Measurements from ENCODE around the gene FAM217A.

FAM217A gene

DNA sequence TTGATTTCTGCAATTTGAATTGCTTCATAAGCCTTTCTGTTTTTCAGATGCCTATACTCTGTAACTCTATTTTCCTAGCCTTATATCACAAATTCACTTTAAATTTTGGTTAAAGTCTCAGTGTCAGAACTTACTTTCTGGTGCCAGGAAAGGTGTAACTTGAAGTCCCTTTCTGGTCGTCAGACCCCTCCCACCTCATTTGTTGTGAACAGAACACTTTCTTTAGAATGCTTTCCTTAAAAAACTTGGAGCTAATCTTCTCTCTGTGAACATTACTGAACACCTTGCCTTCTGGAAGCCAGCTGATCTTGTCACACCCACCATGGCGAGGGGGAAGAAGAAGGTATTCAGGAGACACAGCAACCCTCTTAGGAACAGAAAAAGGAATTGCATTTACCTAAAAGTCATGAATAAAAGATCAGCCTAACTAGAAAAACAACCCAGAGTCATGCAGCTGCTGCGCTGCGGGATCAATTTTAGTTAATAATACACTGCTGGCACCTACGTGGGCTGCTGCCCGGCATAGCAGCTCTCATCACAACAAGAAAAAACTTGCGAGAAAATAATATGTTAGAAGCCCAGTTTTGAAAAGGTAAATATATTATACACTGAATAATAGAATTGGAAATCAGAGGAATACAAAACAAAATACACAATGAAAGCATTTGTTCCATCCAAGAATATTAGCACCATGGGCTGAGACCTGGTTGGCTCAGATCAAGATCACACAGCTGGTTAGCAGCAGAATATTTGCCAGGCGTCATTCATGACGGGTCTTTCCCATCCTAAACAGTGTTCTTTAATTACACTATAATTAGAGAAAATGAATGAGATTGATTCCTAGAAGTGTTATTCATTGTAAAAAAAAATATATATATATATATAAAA, 5.8 kb upstream of the FAM217A start:
- DNase-seq (ENCODE audit: low read depth in 3 of 3): no peak

- DNase-seq (ENCODE audit: low read depth in 3 of 3): no peak
Observed at GRCh38 chr6:4074478-4075235, 4.3 kb downstream of the FAM217A start.

GRCh38 chr6:4071330-4071729, 7.6 kb downstream of the FAM217A start:
- no peak for DNase-seq (ENCODE audit: low read depth in 3 of 3)

DNA sequence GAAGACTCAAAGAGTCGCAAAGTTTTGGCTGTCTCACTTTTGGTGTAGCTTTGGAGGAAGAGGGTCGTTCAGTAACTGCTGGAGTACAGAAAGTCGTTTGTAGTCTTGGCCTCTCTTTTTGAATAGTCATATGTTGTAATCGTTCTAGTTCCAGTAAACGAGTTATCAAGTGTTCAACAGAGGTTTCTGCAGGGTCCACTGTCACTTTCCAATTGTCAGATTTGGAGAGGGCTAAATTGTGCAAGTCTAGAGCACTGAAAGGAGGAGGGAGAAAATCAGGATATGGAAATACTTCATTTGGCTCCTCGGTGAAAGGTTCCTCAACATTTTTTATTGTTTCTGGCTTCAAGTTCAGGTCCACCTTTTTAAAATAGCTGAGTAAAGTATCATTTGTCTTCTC, 9.7 kb downstream of the FAM217A start:
- DNase-seq (ENCODE audit: low read depth in 3 of 3): no peak

DNA sequence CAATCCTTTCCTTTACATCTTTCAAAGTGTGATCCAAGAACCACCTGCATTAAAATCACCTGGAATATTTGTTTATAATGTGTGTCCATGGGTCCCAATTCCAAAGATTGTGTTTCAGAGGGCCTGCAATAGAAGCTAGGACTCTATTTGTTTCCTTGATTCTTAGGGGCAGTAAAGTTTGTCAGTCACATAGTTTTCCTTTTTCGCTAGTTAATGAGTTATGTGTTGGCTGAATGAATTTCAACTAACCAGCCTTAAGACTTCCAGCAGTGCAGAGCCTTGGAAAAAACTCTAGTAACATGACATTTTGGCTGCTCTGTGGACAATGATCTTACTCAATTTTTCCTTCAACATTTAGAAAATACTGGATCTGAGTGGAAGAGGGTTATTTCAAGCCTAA, 11.3 kb downstream of the FAM217A start:
- no peak for DNase-seq (ENCODE audit: low read depth in 3 of 3)

GRCh38 chr6:4066029-4066755, 12.7 kb downstream of the FAM217A start:
- DNase-seq (ENCODE audit: low read depth in 3 of 3): no peak

DNA sequence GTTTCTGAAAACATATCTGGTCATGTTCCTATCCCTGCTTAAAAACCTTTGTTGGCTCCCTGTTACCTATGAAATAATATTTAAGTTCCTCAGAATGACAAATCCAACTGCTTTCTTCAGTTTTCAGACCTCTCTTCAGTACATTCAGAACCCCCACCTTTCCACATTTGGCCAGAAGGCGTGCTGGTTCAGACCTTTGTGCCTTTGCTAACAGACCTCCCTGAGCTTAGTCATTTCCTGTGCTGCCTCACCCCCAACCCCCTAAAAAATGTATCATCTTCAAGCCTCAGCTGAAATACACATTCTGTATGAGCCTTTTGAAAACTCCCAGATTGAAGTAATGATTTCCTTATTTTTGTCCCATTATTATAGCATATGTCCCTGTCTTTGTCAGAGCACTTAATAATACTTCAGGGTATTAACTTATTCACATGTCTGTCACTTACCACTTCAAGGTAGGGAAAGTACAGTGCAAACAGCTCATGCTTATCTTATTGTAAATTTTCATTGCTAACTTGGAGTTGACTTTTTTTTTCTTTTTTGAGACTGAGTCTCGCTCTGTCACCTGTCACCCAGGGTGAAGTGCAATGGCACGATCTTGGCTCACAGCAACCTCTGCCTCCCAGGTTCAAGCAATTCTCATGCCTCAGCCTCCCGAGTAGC, 19.7 kb downstream of the FAM217A start:
- DNase-seq (ENCODE audit: low read depth in 3 of 3): peak; percentile 14 to 49 (median 33)

DNA sequence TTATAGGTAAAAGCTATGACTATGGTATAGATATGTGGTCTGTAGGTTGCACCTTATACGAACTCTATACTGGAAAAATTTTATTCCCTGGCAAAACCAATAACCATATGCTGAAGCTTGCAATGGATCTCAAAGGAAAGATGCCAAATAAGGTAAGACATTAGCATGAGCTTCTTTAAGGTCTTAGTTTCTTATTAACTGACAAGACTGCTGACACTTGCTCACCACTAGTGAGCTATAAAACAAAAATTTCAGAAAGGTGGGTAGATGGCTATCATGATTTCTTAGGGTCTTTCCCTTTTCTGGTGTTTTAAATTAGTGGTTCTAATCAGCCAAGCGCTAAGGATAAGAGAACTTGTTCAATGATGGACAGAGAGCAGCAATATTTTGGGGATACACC, 21.9 kb downstream of the FAM217A start:
- no peak for DNase-seq (ENCODE audit: low read depth in 3 of 3)

- DNase-seq (ENCODE audit: low read depth in 3 of 3): no peak
Observed at GRCh38 chr6:4055420-4056041, 23.4 kb downstream of the FAM217A start.

- no peak for DNase-seq (ENCODE audit: low read depth in 3 of 3)
Observed at GRCh38 chr6:4049246-4049645, 29.7 kb downstream of the FAM217A start.

DNA sequence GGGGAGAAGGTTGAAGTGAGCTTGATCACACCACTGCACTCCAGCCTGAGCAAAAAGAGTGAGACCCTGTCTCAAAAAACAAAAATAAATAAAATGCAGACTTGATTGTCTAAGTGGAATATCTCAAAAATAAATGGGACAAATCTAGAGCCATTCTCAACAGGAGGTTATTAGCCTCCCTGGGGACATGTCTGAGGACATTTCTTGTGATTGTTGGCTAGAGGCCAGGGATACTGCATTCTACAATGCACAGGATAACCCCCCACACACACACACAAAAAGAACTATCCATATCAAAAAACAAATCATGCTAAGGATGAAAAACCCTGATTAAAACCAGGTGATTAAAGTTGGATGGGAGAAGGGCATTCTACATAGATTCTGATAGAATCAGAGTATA, 37.5 kb downstream of the FAM217A start:
- no peak for DNase-seq (ENCODE audit: low read depth in 3 of 3)

GRCh38 chr6:4039348-4039747, 39.6 kb downstream of the FAM217A start:
- no peak for DNase-seq (ENCODE audit: low read depth in 3 of 3)

- no peak for DNase-seq (ENCODE audit: low read depth in 3 of 3)
Observed at GRCh38 chr6:4036581-4036980, 42.4 kb downstream of the FAM217A start.

DNA sequence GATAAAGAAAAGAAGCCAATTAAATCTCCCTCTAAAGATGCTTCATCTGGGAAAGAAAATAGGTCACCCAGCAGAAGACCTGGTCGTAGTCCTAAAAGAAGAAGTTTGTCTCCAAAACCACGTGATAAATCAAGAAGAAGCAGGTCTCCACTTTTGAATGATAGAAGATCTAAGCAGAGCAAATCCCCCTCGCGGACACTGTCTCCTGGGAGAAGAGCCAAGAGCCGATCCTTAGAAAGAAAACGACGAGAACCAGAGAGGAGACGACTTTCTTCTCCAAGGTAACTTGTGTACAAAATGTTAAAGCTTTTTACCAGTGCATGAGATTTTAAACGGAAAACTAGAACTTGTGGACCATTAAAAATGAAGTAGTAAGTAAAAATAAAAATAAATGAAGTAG, 46.5 kb downstream of the FAM217A start:
- no peak for DNase-seq (ENCODE audit: low read depth in 3 of 3)

DNA sequence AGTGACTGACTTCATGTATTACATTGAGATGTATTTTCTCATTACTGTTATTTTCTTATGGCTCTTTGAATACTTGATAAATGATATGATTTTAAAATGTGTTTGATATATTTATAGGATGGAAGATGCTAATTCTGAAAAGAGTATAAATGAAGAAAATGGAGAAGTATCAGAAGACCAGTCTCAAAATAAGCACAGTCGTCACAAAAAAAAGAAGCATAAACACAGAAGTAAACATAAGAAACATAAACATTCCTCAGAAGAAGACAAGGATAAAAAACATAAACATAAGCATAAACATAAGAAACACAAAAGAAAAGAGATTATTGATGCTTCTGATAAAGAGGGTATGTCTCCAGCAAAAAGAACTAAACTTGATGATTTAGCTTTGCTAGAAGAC, 47.5 kb downstream of the FAM217A start:
- no peak for DNase-seq (ENCODE audit: low read depth in 3 of 3)

DNA sequence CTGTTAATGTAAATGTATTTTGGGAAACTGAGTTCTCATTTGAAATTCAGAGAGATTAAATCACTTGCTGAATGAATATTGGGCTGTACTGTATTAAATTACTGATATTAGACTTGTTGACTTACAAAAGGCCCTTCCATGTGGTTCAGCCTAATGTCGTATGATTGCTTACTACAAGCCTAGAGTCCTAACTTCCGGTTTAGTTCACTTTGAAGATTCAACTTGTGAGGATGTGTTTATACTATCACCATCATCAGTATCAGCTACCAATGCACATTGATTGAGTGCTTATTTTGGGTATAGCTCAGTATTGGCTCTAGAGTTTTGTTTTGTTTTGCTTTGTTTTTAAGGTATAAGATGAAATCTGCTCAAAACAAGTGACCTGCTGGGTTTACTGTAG, 48.3 kb downstream of the FAM217A start:
- no peak for DNase-seq (ENCODE audit: low read depth in 3 of 3)

GRCh38 chr6:4029687-4030086, 49.2 kb downstream of the FAM217A start:
- no peak for DNase-seq (ENCODE audit: low read depth in 3 of 3)

- no peak for DNase-seq (ENCODE audit: low read depth in 3 of 3)
Observed at GRCh38 chr6:4028051-4028450, 50.9 kb downstream of the FAM217A start.

GRCh38 chr6:4025681-4026080, 53.3 kb downstream of the FAM217A start:
- DNase-seq (ENCODE audit: low read depth in 3 of 3): no peak

- no peak for DNase-seq (ENCODE audit: low read depth in 3 of 3)
Observed at GRCh38 chr6:4023240-4023639, 55.7 kb downstream of the FAM217A start.

Measured in stimulated activated CD4-positive, alpha-beta T cell treated with anti-CD3 and anti-CD28 coated beads, TNF-alpha, amount 100 ng/mL, for 24 hours (primary cell).